Measurements from ENCODE around the gene DGCR8. TPM values are rescaled to one million over a fixed set of nuclear protein-coding genes. Genes with fewer than 3 reads are reported as not detected.

Gene DGCR8
- total and polyA plus RNA-seq, 2 of the 4 experiments (the other 2 are of a cell fraction): 16.7 to 25.3 TPM

- intact Hi-C loops (cut with micrococcal nuclease): no loop called here
- peaks cover 49% of the 10 kb centered on the region for H3K36me3 ChIP-seq (ENCODE audit: control insufficient read depth, insufficient read depth, low read length)
- DNase-seq: no peak
Observed at GRCh38 chr22:20058989-20059770, 20.9 kb upstream of the DGCR8 start.

More at GRCh38 chr22:20058989-20059770, 20.9 kb upstream of the DGCR8 start:
- TF ChIP-seq CTCF (conservative IDR thresholded peaks at IDR 0.05; ENCODE audit: low read depth, low read length) (no peak), FOS (IDR thresholded peaks at IDR 0.05; ENCODE audit: low read depth, low read length) (no peak), SMC3 (IDR thresholded peaks at IDR 0.05; ENCODE audit: low read depth, low read length) (no peak), RAD21 (IDR thresholded peaks at IDR 0.05; ENCODE audit: low read length) (no peak), CHD1 (IDR thresholded peaks at IDR 0.05; ENCODE audit: low read depth, low read length) (no peak), ELK1 (IDR thresholded peaks at IDR 0.05; ENCODE audit: borderline replicate concordance, low read depth, low read length) (no peak), RFX5 (IDR thresholded peaks at IDR 0.05; ENCODE audit: low read depth, low read length) (no peak), NFE2L2 (IDR thresholded peaks at IDR 0.05; ENCODE audit: low read depth, low read length) (no peak), CEBPB (IDR thresholded peaks at IDR 0.05; ENCODE audit: low read depth, low read length) (no peak), MAFK (IDR thresholded peaks at IDR 0.05; ENCODE audit: low read depth, low read length) (no peak)
- H3K27ac ChIP-seq (ENCODE audit: insufficient read depth, low read length): no peak overlapping the region
- no peak overlapping the region for H2BK15ac ChIP-seq (ENCODE audit: low read depth, low read length)
- ChIA-PET CTCF (no interaction called here), POLR2A (ENCODE audit: unreplicated experiment) (no interaction called here)
- H3K79me1 ChIP-seq (ENCODE audit: low read depth in 1 of 2, low read length in 2 of 2): peaks cover 5 to 8% of the 10 kb centered on the region in 2 experiments; a peak in 1 of 4 replicates
- no peaks in the 10 kb centered on the region for H3K9me1 ChIP-seq (ENCODE audit: insufficient read depth, low read length)
- ATAC-seq (ENCODE audit: low read depth): no peak
- H3K23ac ChIP-seq (ENCODE audit: low read depth, low read length): no peak overlapping the region
- no peak overlapping the region for H3K56ac ChIP-seq (ENCODE audit: extremely low read depth, insufficient read depth, low read length)
- no peak overlapping the region for H3K4me2 ChIP-seq (ENCODE audit: low read depth, low read length)
- H4K91ac ChIP-seq (ENCODE audit: insufficient read depth, low read depth, low read length): no peak overlapping the region
- no peak overlapping the region for H3K4me3 ChIP-seq (ENCODE audit: insufficient read depth, low read depth, low read length)
- no peak overlapping the region for H2BK120ac ChIP-seq (ENCODE audit: low read depth, low read length)
- no peak overlapping the region for H2BK20ac ChIP-seq (ENCODE audit: low read depth, low read length)
- H2AK5ac ChIP-seq (ENCODE audit: low read depth, low read length): no peak overlapping the region
- no peak overlapping the region for H3K9ac ChIP-seq (ENCODE audit: low read depth, low read length)
- dilution Hi-C loops (cut with HindIII; ENCODE audit: low sequenced_read_pairs, unreplicated experiment) (no loop called here), in situ Hi-C loops (cut with MboI; ENCODE audit: low sequenced_read_pairs) (no loop called here)
- H4K8ac ChIP-seq (ENCODE audit: low read depth in 2 of 2, low read length in 2 of 2): no peak overlapping the region
- no peaks in the 10 kb centered on the region for H3K27me3 ChIP-seq (ENCODE audit: control insufficient read depth, insufficient read depth, low read length)
- BruUV-seq (replicated peaks): no TSS peak
- H4K5ac ChIP-seq (ENCODE audit: low read depth, low read length): no peak overlapping the region
- H4K20me1 ChIP-seq (ENCODE audit: insufficient read depth, low read length): no peaks in the 10 kb centered on the region; the same call in 1 of the 2 replicates
- no peaks in the 10 kb centered on the region for H3K4me1 ChIP-seq (ENCODE audit: control insufficient read depth, insufficient read depth, low read length)
- no peak overlapping the region for H2AK9ac ChIP-seq (replicated peaks; ENCODE audit: low read depth, low read length, poor library complexity)
- H2BK5ac ChIP-seq (ENCODE audit: low read depth, low read length, poor library complexity, severe bottlenecking): no peak overlapping the region
- H2AFZ ChIP-seq (replicated peaks; ENCODE audit: low read length, poor library complexity): no peak overlapping the region
- no peak overlapping the region for H3K4ac ChIP-seq (ENCODE audit: low read depth, low read length)
- no peak overlapping the region for H3K18ac ChIP-seq (ENCODE audit: low read depth, low read length)
- no peak overlapping the region for H3K14ac ChIP-seq (replicated peaks; ENCODE audit: low read depth, low read length)
- no peaks in the 10 kb centered on the region for H3K9me3 ChIP-seq (ENCODE audit: control insufficient read depth, insufficient read depth, low read length)
- no CpG with 5 or more reads among the region's 10 CpGs for WGBS, 2 experiments (ENCODE audit: extremely low coverage in 2 of 2, insufficient read length in 1 of 2)
